HepG2 (cell line): ENCODE results near the gene CAST.

Source experiments
- ELK4 ChIP-seq: sonication (generic); formaldehyde crosslinking; IDR thresholded peaks from 2 replicates; pipeline ENCODE4 v1.9.0; 2021; ENCODE audit warnings: missing genetic modification reagents, borderline replicate concordance
- EP300 ChIP-seq, 3 experiments: sonication (generic) in 1 of 3; formaldehyde crosslinking in 1 of 3; IDR thresholded peaks; 2 replicates each; pipeline versions ENCODE4 v1.5.1 to v1.6.1; 2011 to 2020; ENCODE audit warnings: low read depth in 2 of 3, low read length in 2 of 3, borderline replicate concordance in 1 of 3, improper control_type of control experiment in 1 of 3, mild to moderate bottlenecking in 1 of 3, missing genetic modification reagents in 1 of 3, moderate library complexity in 1 of 3
- HNF4G ChIP-seq, 2 experiments: sonication (generic) in 1 of 2; formaldehyde crosslinking in 1 of 2; IDR thresholded peaks; 2 replicates each; pipeline versions ENCODE4 v1.4.0 to v1.6.1; 2011 to 2020; ENCODE audit warnings: borderline replicate concordance in 2 of 2, low read depth in 2 of 2, mild to moderate bottlenecking in 2 of 2, low read length in 1 of 2, missing genetic modification reagents in 1 of 2, moderate library complexity in 1 of 2
- JUN ChIP-seq: sonication (generic); formaldehyde crosslinking; IDR thresholded peaks from 2 replicates; pipeline ENCODE4 v1.4.0; 2020; ENCODE audit warnings: mild to moderate bottlenecking, missing genetic modification reagents
- MTA3 ChIP-seq: sonication (generic); formaldehyde crosslinking; IDR thresholded peaks from 2 replicates; pipeline ENCODE4 v1.4.0; 2020; ENCODE audit warnings: missing genetic modification reagents
- MZF1 ChIP-seq: sonication (generic); formaldehyde crosslinking; IDR thresholded peaks from 2 replicates; pipeline ENCODE4 v1.8.1; 2023; ENCODE audit warnings: mild to moderate bottlenecking, missing genetic modification reagents, borderline replicate concordance
- REPIN1 ChIP-seq: sonication (generic); formaldehyde crosslinking; IDR thresholded peaks from 2 replicates; pipeline ENCODE4 v1.8.0; 2022; ENCODE audit warnings: missing genetic modification reagents, low read depth, mild to moderate bottlenecking, borderline replicate concordance
- SETDB1 ChIP-seq: sonication (generic); formaldehyde crosslinking; IDR thresholded peaks from 2 replicates; pipeline ENCODE4 v1.5.1; 2020; ENCODE audit warnings: missing genetic modification reagents, mild to moderate bottlenecking, borderline replicate concordance
- TAF1 ChIP-seq: sonication (generic); formaldehyde crosslinking; IDR thresholded peaks from 2 replicates; pipeline ENCODE4 v1.4.0; 2020; ENCODE audit warnings: missing genetic modification reagents
- ZFP36 ChIP-seq: fragments of 150-350 bp; IDR thresholded peaks from 2 replicates; pipeline ENCODE4 v1.6.1; 2018; ENCODE audit warnings: borderline replicate concordance, low read length, low read depth; ENCODE audit not compliant: partially characterized antibody
- ZNF549 ChIP-seq: sonication (generic); formaldehyde crosslinking; IDR thresholded peaks from 2 replicates; pipeline ENCODE4 v1.5.0; 2020; ENCODE audit warnings: missing genetic modification reagents
- TF ChIP-seq, protein P1 (sequence below): IDR thresholded peaks from 2 replicates; pipeline ENCODE4 v1.6.1; 2016

DNA sequence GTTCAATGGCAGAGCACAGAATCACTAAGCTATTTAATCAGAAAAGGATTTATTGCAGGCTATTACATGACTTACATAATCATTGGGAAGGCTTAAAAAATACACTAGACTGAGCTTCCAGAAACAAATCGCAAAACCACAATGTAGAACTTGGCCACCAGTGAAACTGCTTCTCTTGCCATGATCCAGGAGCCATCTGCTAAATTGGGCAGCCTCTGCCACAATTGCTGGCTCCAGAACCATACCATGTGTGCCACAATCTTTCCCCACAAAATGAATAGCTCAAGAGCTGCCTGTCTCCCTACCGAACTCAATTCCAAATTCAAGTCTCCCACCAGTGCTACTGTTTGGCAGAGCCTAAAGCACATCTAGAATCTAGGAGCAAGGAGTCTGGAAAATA is 155.3 kb downstream of the CAST start:
- no peak for TF ChIP-seq MTA3 (CRISPR knock-in tag)
- TF ChIP-seq EP300 (IDR thresholded peaks at IDR 0.05; ENCODE audit: low read depth in 2 of 2, low read length in 2 of 2): no peak
- no peak for TF ChIP-seq EP300 (CRISPR knock-in tag; IDR thresholded peaks at IDR 0.05; ENCODE audit: borderline replicate concordance)
- TF ChIP-seq ELK4: no peak
- no peak for TF ChIP-seq MZF1 (CRISPR knock-in tag)
- no peak for TF ChIP-seq JUN (CRISPR knock-in tag)
- TF ChIP-seq, protein P1, sequence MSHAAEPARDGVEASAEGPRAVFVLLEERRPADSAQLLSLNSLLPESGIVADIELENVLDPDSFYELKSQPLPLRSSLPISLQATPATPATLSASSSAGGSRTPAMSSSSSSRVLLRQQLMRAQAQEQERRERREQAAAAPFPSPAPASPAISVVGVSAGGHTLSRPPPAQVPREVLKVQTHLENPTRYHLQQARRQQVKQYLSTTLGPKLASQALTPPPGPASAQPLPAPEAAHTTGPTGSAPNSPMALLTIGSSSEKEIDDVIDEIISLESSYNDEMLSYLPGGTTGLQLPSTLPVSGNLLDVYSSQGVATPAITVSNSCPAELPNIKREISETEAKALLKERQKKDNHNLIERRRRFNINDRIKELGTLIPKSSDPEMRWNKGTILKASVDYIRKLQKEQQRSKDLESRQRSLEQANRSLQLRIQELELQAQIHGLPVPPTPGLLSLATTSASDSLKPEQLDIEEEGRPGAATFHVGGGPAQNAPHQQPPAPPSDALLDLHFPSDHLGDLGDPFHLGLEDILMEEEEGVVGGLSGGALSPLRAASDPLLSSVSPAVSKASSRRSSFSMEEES (CRISPR knock-in tag): no peak
- TF ChIP-seq ZFP36: no peak
- no peak for TF ChIP-seq TAF1
- TF ChIP-seq SETDB1: no peak
- no peak for TF ChIP-seq ZNF549 (CRISPR knock-in tag)
- no peak for TF ChIP-seq HNF4G (IDR thresholded peaks at IDR 0.05; ENCODE audit: borderline replicate concordance, low read depth, low read length)
- TF ChIP-seq HNF4G (CRISPR knock-in tag; IDR thresholded peaks at IDR 0.05; ENCODE audit: borderline replicate concordance, low read depth): no peak
- no peak for TF ChIP-seq REPIN1
